ENCODE data around the gene ADRA1B.

Gene ADRA1B

DNA sequence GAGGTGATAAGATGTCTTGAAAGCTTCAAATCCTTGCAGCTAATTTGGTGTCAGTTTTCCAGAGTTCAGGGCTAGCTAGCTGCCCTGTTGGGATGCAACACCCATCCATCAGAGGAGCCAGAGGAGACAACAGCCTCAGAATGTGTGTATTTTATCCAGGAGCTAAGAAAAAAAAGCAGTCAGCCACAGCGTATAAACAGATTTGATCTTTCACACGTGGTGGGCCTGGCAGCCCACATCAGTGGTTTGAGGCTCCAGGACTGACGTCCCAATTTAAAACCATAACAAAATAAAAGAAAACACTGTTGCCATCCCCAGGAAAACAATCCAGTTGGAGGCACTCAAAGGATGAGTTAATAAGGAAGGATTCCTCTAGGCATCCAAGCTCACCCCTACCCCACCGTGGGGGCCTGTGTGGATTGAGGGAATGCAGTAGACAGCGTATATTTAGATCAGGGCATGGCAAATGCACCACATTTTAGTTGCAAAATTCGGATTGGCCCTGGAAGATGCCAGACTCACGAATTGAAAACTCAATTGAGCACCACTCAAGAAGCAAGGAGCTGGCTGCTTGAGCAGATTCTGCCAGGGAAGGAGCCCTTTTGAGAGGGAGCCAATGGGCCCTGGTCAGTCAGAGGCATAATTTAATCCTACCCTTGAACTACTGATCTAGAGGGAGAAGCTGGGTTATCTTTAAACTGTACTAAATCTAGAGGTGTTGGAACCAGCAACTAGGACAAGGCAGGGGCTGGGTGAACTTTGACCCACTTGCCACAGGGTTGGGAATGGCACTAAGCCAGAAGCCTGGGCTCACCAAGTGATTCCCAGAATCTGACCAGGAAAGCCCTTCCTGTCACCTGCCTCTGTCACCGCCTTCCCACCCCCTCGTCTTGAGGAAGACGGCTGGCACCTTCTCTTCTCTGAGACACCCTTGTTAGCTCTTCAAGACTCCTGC is 17.5 kb downstream of the ADRA1B start:
- no peak overlapping the region for H3K4me3 ChIP-seq (ENCODE audit: low read depth, low read length)
- peak; percentile 70 for DNase-seq (ENCODE audit: low read depth, low spot score)
- in situ Hi-C loops (cut with HindIII; ENCODE audit: low sequenced_read_pairs): no loop called here
- TF ChIP-seq, protein P1, sequence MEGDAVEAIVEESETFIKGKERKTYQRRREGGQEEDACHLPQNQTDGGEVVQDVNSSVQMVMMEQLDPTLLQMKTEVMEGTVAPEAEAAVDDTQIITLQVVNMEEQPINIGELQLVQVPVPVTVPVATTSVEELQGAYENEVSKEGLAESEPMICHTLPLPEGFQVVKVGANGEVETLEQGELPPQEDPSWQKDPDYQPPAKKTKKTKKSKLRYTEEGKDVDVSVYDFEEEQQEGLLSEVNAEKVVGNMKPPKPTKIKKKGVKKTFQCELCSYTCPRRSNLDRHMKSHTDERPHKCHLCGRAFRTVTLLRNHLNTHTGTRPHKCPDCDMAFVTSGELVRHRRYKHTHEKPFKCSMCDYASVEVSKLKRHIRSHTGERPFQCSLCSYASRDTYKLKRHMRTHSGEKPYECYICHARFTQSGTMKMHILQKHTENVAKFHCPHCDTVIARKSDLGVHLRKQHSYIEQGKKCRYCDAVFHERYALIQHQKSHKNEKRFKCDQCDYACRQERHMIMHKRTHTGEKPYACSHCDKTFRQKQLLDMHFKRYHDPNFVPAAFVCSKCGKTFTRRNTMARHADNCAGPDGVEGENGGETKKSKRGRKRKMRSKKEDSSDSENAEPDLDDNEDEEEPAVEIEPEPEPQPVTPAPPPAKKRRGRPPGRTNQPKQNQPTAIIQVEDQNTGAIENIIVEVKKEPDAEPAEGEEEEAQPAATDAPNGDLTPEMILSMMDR (IDR thresholded peaks at IDR 0.05; ENCODE audit: low read depth, low read length): no peak

DNA sequence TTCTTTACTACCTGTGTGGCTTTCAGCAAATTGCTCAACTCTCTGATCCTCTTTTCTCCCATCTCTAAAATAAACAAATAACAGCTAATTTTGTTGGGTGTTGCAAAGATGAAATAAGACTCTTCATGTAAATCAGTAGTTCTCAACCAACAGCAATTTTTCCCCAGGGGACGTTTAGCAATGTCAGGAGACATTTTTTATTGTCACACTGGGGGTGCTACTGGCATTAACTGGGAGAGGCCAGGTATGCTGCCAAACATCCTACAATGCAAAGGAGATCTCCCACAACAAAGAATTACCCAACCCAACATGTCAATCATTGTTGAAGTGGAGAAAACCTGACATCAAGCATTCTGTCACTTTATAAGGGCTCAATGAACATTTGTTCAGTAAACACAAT is 19.7 kb downstream of the ADRA1B start:
- no peak for DNase-seq (ENCODE audit: low read depth, low spot score)
- in situ Hi-C loops (cut with HindIII; ENCODE audit: low sequenced_read_pairs): no loop called here
- TF ChIP-seq, protein P1 (IDR thresholded peaks at IDR 0.05; ENCODE audit: low read depth, low read length): no peak
- H3K4me3 ChIP-seq (ENCODE audit: low read depth, low read length): no peak overlapping the region

DNA sequence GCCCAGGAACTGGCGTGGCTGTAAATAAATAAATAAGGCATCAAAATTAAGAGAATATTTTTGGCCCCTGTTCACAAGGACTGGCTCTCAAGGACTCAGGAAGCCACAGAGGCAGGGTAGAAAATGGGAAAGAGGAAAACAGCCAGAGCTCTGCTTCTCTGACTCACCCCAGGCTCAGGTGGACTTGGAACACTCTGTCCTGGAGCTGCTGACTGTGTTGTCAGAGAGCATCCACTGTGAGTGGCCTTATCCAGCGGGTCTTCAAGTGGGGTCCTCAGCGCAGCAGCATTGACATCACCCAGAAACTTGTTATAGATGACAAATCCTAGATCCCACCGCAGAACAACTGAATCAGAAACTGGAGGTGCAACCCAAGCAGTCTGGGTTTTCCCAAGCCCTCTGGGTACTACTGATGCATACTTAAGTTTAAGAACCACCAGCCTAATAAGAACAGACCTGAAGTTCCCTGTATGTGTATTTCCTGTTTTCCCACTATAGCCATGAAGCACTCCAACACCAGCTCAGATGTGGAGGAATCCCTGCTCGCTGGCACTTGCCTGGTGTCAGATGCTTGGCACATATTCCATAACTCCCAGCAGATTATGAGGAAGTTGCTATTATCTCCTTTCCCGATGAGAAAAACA is 20.5 kb downstream of the ADRA1B start:
- no peak overlapping the region for H3K4me3 ChIP-seq (ENCODE audit: low read depth, low read length)
- in situ Hi-C loops (cut with HindIII; ENCODE audit: low sequenced_read_pairs): no loop called here
- DNase-seq (ENCODE audit: low read depth, low spot score): peak; percentile 67
- TF ChIP-seq, protein P1 (IDR thresholded peaks at IDR 0.05; ENCODE audit: low read depth, low read length): no peak

DNA sequence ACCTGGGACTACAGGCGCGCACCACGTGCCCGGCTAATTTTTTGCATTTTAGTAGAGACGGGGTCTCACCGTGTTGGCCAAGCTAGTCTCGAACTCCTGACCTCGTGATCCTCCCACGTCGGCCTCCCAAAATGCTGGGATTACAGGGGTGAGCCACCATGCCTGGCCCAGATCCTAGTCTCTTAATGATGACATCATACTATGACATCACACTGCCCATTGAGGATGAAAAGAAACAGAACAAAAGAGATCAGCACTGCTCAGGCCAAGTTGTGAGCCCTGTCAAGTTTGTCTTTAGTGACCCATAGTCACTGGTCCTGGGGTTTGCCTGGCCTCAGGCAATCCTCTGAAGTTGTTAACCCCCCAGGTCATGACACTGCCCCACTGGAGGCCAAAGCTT is 21.3 kb downstream of the ADRA1B start:
- DNase-seq (ENCODE audit: low read depth, low spot score): no peak
- in situ Hi-C loops (cut with HindIII; ENCODE audit: low sequenced_read_pairs): no loop called here
- no peak overlapping the region for H3K4me3 ChIP-seq (ENCODE audit: low read depth, low read length)
- TF ChIP-seq, protein P1 (IDR thresholded peaks at IDR 0.05; ENCODE audit: low read depth, low read length): no peak

DNA sequence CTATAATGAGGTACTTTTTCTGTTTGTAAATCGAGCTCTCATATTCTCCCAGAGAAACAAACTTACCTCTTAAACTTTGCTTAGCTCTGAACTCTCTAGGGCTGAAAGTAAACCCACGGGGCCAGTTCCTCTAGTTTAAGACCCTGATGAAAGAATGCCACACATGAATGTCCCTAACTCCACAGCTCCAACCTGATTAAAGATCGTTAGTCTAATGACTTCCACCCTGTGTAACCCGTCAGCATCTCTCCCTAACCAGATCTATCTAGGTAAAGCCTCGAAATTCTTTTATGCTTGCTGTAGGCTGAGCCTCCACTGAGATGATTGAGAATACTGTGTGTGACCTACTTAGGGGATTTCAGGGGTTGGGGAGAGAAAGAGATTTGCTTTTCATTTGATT is 27.0 kb downstream of the ADRA1B start:
- in situ Hi-C loops (cut with HindIII; ENCODE audit: low sequenced_read_pairs): no loop called here
- DNase-seq (ENCODE audit: low read depth, low spot score): no peak
- TF ChIP-seq, protein P1 (IDR thresholded peaks at IDR 0.05; ENCODE audit: low read depth, low read length): no peak
- H3K4me3 ChIP-seq (ENCODE audit: low read depth, low read length): no peak overlapping the region

DNA sequence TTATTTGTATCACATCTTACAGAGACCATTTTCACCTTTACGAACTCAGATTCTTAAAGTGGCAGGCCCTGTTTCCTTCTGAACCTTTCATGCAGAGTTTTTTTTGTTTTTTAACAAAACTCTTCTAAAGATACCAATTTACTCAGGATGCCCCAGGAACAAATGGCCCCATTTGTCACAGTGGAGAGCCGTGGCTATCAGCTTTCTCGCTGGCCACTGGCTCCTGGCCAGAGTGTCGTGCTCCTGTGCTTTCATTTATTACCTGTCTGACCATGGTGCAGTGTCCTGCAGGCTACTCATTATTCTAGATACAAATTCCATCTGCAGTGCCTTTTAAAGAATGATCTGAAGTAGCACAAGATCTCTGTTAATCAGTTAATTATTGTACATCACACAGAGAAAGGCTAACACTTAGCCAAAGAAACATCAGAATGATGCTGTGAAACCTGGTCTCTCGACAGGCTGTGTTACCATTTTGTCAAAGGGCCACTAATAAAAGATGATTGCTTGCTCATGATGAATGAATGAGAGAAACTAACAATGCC is 27.8 kb downstream of the ADRA1B start:
- DNase-seq (ENCODE audit: low read depth, low spot score): no peak
- H3K4me3 ChIP-seq (ENCODE audit: low read depth, low read length): no peak overlapping the region
- in situ Hi-C loops (cut with HindIII; ENCODE audit: low sequenced_read_pairs): no loop called here
- TF ChIP-seq, protein P1 (IDR thresholded peaks at IDR 0.05; ENCODE audit: low read depth, low read length): no peak
